ENCODE data around the gene SETD9. TPM values are rescaled to one million over a fixed set of nuclear protein-coding genes. Genes with fewer than 3 reads are reported as not detected.

SETD9 gene
- total and polyA plus RNA-seq, 2 experiments from 2014 or later: 13.1 to 19.2 TPM

GRCh38 chr5:56959326-56959725, 49.9 kb downstream of the SETD9 start (continued):
- TF ChIP-seq JUNB (IDR thresholded peaks at IDR 0.05; ENCODE audit: unreplicated experiment) (no peak), CTCF (conservative IDR thresholded peaks at IDR 0.05; ENCODE audit: low read depth in 2 of 2) (no peak), EZH2phosphoT487 (IDR thresholded peaks at IDR 0.05; ENCODE audit: unreplicated experiment) (no peak), EZH2 (IDR thresholded peaks at IDR 0.05; ENCODE audit: low read depth, unreplicated experiment) (no peak), ZNF114 (CRISPR knock-in tag; IDR thresholded peaks at IDR 0.05) (no peak), ETS1 (IDR thresholded peaks at IDR 0.05) (no peak), STAT1 (IDR thresholded peaks at IDR 0.05; ENCODE audit: unreplicated experiment) (no peak), POLR2AphosphoS5 (IDR thresholded peaks at IDR 0.05; ENCODE audit: low read depth) (no peak), REST (IDR thresholded peaks at IDR 0.05; ENCODE audit: unreplicated experiment) (no peak), CREB1 (CRISPR knock-in tag; IDR thresholded peaks at IDR 0.05; ENCODE audit: low read depth) (no peak), ZNF331 (CRISPR knock-in tag; IDR thresholded peaks at IDR 0.05; ENCODE audit: low read depth) (no peak)

- DNase-seq (ENCODE audit: low spot score): no peak
- no peak for ATAC-seq
- no peaks in the 10 kb centered on the region for H3K36me3 Mint-ChIP-seq (ENCODE audit: low read depth)
Observed at GRCh38 chr5:56961746-56962145, 52.4 kb downstream of the SETD9 start.

More at GRCh38 chr5:56961746-56962145, 52.4 kb downstream of the SETD9 start:
- Mint-ChIP-seq H3K9me3 (no peaks in the 10 kb centered on the region), H3K27me3 (ENCODE audit: insufficient read depth, low read depth, poor library complexity) (no peaks in the 10 kb centered on the region), H3K4me1 (peaks cover 7% of the 10 kb centered on the region), H3K27ac (no peak overlapping the region), H3K4me3 (no peak overlapping the region)
- no peak overlapping the region for H3K4me3 ChIP-seq
- H3K79me2 ChIP-seq (replicated peaks; ENCODE audit: insufficient read depth): no peaks in the 10 kb centered on the region
- H3K27me3 ChIP-seq (ENCODE audit: insufficient read depth): no peaks in the 10 kb centered on the region
- H3K4me2 ChIP-seq: no peak overlapping the region
- H3K36me3 ChIP-seq (ENCODE audit: insufficient read depth): no peaks in the 10 kb centered on the region
- H3K9me2 ChIP-seq (ENCODE audit: insufficient read depth): no peaks in the 10 kb centered on the region
- no peak overlapping the region for H3K27ac ChIP-seq (ENCODE audit: low read depth)
- H4K20me1 ChIP-seq (replicated peaks; ENCODE audit: insufficient read depth): no peaks in the 10 kb centered on the region
- H3K4me1 ChIP-seq (ENCODE audit: insufficient read depth): no peaks in the 10 kb centered on the region
- TF ChIP-seq EZH2 (IDR thresholded peaks at IDR 0.05; ENCODE audit: low read depth, unreplicated experiment): no peak
- TF ChIP-seq ZNF331 (CRISPR knock-in tag; IDR thresholded peaks at IDR 0.05; ENCODE audit: low read depth): no peak
- TF ChIP-seq REST (IDR thresholded peaks at IDR 0.05; ENCODE audit: unreplicated experiment): no peak
- no peak for TF ChIP-seq NANOG (IDR thresholded peaks at IDR 0.05; ENCODE audit: borderline replicate concordance)
- TF ChIP-seq ZNF114 (CRISPR knock-in tag; IDR thresholded peaks at IDR 0.05): no peak
- TF ChIP-seq ETS1 (IDR thresholded peaks at IDR 0.05): no peak
- TF ChIP-seq CREB1 (CRISPR knock-in tag; IDR thresholded peaks at IDR 0.05; ENCODE audit: low read depth): no peak
- TF ChIP-seq STAT1 (IDR thresholded peaks at IDR 0.05; ENCODE audit: unreplicated experiment): no peak
- TF ChIP-seq EZH2phosphoT487 (IDR thresholded peaks at IDR 0.05; ENCODE audit: unreplicated experiment): no peak
- H2AFZ ChIP-seq: no peak overlapping the region; the same call in 1 of the 2 replicates
- H3F3A ChIP-seq (replicated peaks; ENCODE audit: low read depth): no peaks in the 10 kb centered on the region

All from GM23338 (cell line).